D721Med (cell line): ENCODE measurements around the gene SLC25A18.

ENCODE experiments used
- DNase-seq: peaks from one replicate; pipeline ENCODE4 v3.0.0; 2011; ENCODE audit warnings: low spot score; ENCODE audit not compliant: insufficient read length
- FAIRE-seq: peaks from 2 replicates; lab custom pipeline; 2011; peaks lifted over from hg19 to GRCh38; lab: Jason Lieb, UNC
- TF ChIP-seq, protein P1 (sequence below): IDR thresholded peaks from 2 replicates; pipeline ENCODE4 v1.5.1; 2012; ENCODE audit warnings: mild to moderate bottlenecking, control low read depth; ENCODE audit not compliant: insufficient read depth; ENCODE audit errors: missing control alignments

The SLC25A18 gene

DNA sequence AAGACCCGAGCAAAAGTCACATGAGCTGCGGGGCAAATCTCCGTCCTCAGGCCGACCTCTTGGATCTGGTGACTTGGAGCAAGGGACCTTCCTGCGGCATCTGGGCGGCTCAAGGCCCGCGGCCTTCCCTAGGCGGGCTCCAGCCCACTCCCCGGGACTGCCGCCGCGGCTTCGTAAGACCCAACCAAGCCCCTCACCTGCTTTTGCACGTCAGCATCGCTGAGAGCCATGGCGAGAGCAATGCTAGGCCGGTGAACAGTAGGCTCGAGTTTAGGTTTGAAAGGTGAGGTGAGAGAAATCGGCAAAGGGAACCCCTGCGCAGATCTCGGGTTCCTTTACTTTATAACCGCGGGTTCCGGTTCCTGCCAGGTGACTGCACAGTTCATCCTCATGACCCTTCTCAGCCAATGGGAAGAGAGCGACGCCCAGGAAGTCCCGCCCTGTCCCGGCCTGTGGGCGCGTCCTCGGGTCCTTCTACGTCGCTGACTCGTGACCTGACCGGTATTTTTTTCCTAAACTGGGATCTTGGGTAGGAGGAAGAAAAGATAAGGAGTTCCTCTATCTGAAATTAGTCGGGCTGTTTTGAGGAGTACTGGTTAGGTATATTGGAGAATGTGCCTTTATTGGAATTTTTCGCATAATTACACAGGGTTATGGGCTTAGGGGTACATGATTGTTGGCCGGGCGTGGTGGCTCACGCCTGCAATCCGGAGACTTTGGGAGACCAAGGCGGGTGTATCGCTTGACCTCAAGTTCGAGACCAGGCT lies 65.3 kb downstream of the SLC25A18 start, which contains the start of gene ATP6V1E1:
Gene ATP6V1E1, minus strand, starts transcription at position 344 of the 767 bp plus-strand sequence. Its CDS starts 114 bp downstream, at position 230.
- TF ChIP-seq, protein P1, sequence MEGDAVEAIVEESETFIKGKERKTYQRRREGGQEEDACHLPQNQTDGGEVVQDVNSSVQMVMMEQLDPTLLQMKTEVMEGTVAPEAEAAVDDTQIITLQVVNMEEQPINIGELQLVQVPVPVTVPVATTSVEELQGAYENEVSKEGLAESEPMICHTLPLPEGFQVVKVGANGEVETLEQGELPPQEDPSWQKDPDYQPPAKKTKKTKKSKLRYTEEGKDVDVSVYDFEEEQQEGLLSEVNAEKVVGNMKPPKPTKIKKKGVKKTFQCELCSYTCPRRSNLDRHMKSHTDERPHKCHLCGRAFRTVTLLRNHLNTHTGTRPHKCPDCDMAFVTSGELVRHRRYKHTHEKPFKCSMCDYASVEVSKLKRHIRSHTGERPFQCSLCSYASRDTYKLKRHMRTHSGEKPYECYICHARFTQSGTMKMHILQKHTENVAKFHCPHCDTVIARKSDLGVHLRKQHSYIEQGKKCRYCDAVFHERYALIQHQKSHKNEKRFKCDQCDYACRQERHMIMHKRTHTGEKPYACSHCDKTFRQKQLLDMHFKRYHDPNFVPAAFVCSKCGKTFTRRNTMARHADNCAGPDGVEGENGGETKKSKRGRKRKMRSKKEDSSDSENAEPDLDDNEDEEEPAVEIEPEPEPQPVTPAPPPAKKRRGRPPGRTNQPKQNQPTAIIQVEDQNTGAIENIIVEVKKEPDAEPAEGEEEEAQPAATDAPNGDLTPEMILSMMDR, result no peak
- DNase-seq (peak; percentile 95), FAIRE-seq (no peak)

DNA sequence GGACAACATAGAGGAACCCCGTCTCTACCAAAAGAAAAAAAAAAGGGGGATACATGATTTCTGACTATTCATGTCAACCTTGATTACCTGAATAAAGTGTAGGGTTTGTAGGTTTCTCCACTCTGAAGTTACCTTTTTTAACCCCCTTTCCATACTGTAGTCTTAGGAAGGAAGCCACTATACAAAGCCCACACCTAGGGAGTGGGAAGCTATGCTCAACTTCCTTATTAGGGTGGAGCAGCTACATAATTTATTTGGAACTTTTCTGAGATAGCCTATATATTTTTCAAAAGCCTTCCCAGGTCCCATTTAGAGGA lies 65.8 kb downstream of the SLC25A18 start:
- no peak for FAIRE-seq
- TF ChIP-seq, protein P1, result no peak

DNA sequence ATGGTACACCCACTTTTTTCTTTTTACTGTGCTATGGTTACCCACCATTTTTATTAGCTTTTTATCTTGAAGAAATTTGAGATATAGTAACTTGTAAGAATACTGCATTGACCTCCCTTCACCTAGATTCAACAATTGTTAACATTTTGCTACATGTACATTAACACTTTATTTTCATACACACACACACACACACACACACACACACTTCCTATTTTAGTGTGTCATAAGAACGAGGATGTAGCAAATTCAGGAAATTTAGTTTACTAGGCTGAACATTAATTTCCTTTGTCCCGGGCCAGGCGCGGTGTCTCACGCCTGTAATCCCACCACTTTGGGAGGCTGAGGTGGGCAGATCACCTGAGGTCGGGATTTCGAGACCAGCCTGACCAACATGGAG lies 66.3 kb downstream of the SLC25A18 start:
- no peak for FAIRE-seq
- TF ChIP-seq, protein P1, result no peak
- DNase-seq, result no peak

More for the DNA sequence above, 65.8 kb downstream of the SLC25A18 start:
- no peak for DNase-seq

DNA sequence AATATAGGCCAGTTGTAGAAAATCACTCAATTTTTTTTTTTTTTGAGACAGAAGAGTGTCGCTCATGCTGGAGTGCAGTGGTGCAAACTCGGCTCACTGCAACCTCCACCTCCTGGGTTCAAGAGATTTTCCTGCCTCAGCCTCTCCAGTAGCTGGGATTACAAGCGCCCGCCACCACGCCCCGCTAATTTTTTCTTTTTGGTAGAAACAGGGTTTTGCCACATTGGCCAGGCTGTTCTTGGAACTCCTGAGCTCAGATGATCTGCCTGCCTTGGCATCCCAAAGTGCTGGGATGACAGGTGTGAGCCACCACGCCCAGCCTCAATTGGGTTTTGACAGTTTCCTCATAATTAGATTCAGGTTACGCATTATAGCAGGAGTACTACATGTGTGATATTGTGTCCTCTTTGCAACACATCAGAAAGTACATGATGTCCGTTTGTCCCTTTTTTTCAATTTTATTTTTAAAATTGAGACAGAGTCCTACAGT lies 67.8 kb downstream of the SLC25A18 start:
- no peak for DNase-seq
- TF ChIP-seq, protein P1, result no peak
- FAIRE-seq, result no peak

DNA sequence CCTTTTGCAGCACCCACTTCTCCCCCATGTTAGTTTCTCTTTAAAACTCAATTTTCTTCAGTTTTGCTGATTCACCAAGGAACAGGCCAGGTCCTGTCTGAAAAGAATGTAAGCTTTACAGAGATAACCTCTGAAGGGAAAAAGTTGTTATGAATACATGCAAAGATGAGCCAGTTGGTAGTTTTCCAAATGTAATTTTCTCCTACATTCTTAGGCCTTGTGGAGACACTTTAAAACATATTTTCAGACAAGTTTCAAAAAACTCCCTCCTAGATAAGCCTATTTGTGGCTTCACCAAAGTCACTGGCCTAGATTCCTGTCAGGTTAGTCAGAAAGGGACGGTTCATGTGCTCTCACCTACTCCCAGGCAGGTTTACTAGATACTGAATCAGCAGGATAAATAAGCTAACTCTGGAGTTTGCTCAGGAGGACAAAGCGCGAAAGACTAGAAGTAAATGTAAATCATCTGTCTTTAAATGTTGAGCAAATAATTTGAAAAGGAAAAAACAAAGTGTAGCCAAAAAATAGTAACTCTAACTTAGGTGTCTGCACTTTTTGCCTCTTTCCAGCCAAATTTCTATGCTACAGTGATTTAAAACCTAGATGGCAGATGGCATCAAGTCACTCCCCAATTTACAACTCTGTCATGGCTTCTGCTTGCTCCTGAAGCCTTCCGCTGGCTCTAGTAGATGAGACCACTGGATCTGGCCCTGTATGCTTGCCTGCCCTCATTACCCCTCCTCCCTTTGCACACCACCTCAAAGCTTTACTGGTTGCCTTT lies 70.1 kb downstream of the SLC25A18 start:
- FAIRE-seq (no peak), DNase-seq (no peak)
- TF ChIP-seq, protein P1, result no peak

DNA sequence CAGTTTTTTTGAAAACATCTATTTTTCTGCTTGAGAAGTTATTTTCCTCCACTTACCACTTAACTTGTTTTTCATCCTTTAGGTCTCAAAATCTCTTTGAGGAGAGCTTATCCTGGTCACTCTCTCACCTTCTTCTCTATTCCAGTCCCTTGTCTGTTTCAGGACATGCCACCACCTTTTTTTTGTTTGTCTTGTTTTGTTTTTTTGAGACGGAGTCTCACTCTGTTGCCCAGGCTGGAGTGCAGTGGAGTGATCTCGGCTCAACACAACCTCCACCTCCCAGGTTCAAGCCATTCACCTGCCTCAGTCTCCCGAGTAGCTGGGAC lies 70.7 kb downstream of the SLC25A18 start:
- DNase-seq (no peak), FAIRE-seq (no peak)
- TF ChIP-seq, protein P1, result no peak
